ENCODE data around the gene GRSF1.
"Not testable (repeated sequence)": the region's sequence is repeated elsewhere in the genome, so short reads cannot be mapped to it uniquely, and the experiment has no call there.

GRSF1 gene

GRCh38 chr4:70831293-70831692 lies 8.4 kb downstream of the GRSF1 start:
- no peak for DNase-seq (ENCODE audit: low spot score)

GRCh38 chr4:70830054-70830453 lies 9.6 kb downstream of the GRSF1 start:
- no peak for DNase-seq (ENCODE audit: low spot score)

GRCh38 chr4:70829492-70829891 lies 10.2 kb downstream of the GRSF1 start:
- no peak for DNase-seq (ENCODE audit: low spot score)

- DNase-seq (ENCODE audit: low spot score) = no peak
Measured at GRCh38 chr4:70829015-70829414, 10.7 kb downstream of the GRSF1 start.

GRCh38 chr4:70818921-70819320 lies 20.8 kb downstream of the GRSF1 start:
- no peak for DNase-seq (ENCODE audit: low spot score)

GRCh38 chr4:70818173-70818855 lies 21.4 kb downstream of the GRSF1 start:
- no peak for DNase-seq (ENCODE audit: low spot score)

- DNase-seq (ENCODE audit: low spot score) = no peak
Measured at GRCh38 chr4:70816894-70817293, 22.8 kb downstream of the GRSF1 start.

GRCh38 chr4:70815370-70815769 lies 24.3 kb downstream of the GRSF1 start:
- DNase-seq (ENCODE audit: low spot score) = no peak

GRCh38 chr4:70808151-70808550 lies 31.5 kb downstream of the GRSF1 start:
- DNase-seq (ENCODE audit: low spot score) = no peak

- DNase-seq (ENCODE audit: low spot score) = no peak
Measured at GRCh38 chr4:70802928-70803580, 36.6 kb downstream of the GRSF1 start.

- DNase-seq (ENCODE audit: low spot score) = no peak
Measured at GRCh38 chr4:70801265-70801809, 38.4 kb downstream of the GRSF1 start.

- no peak for DNase-seq (ENCODE audit: low spot score)
Measured at GRCh38 chr4:70793626-70794025, 46.1 kb downstream of the GRSF1 start.

GRCh38 chr4:70788733-70789132 lies 51.0 kb downstream of the GRSF1 start:
- no peak for DNase-seq (ENCODE audit: low spot score)

- DNase-seq (ENCODE audit: low spot score) = no peak
Measured at GRCh38 chr4:70787496-70787895, 52.2 kb downstream of the GRSF1 start.

GRCh38 chr4:70783096-70783495 lies 56.6 kb downstream of the GRSF1 start:
- DNase-seq (ENCODE audit: low spot score) = no peak

GRCh38 chr4:70778888-70779422 lies 60.7 kb downstream of the GRSF1 start:
- no peak for DNase-seq (ENCODE audit: low spot score)

- no peak for DNase-seq (ENCODE audit: low spot score)
Measured at GRCh38 chr4:70772929-70773555, 66.6 kb downstream of the GRSF1 start.

- DNase-seq (ENCODE audit: low spot score) = not testable (repeated sequence)
Measured at GRCh38 chr4:70769396-70769795, 70.3 kb downstream of the GRSF1 start.

- no peak for DNase-seq (ENCODE audit: low spot score)
Measured at GRCh38 chr4:70768301-70768948, 71.3 kb downstream of the GRSF1 start.
